KMS-11 (cell line): ENCODE data around the gene GNS.

Source experiments
- H2AFZ ChIP-seq: fragments of 200-600 bp; sonication (generic); 2 replicates; pipeline ENCODE4 v1.6.1; 2016; ENCODE audit warnings: antibody characterized with exemption, mixed run types, low read depth
- H3K27ac ChIP-seq: fragments of 200-600 bp; sonication (generic); 2 replicates; pipeline ENCODE4 v1.6.1; 2016; ENCODE audit warnings: mild to moderate bottlenecking, mixed run types
- H3K27me3 ChIP-seq: fragments of 200-600 bp; sonication (generic); 2 replicates; pipeline ENCODE4 v1.6.1; 2017; ENCODE audit warnings: mild to moderate bottlenecking, low read depth, mixed run types, moderate library complexity; ENCODE audit not compliant: insufficient read depth
- H3K36me3 ChIP-seq: fragments of 200-600 bp; sonication (generic); 2 replicates; pipeline ENCODE4 v1.6.1; 2017; ENCODE audit warnings: mild to moderate bottlenecking, mixed run types; ENCODE audit not compliant: insufficient read depth
- H3K4me1 ChIP-seq: fragments of 200-600 bp; sonication (generic); 2 replicates; pipeline ENCODE4 v1.6.1; 2016; ENCODE audit warnings: mild to moderate bottlenecking, low read depth, mixed run types; ENCODE audit not compliant: poor library complexity, severe bottlenecking
- H3K4me2 ChIP-seq: fragments of 200-600 bp; sonication (generic); 2 replicates; pipeline ENCODE4 v1.7.0; 2016; ENCODE audit warnings: mild to moderate bottlenecking, mixed run types
- H3K4me3 ChIP-seq: fragments of 200-600 bp; sonication (generic); IDR thresholded peaks from 2 replicates; pipeline ENCODE4 v1.6.1; 2017; ENCODE audit warnings: low read depth, low read length, mixed read lengths; ENCODE audit not compliant: insufficient read depth
- H3K79me2 ChIP-seq: fragments of 200-600 bp; sonication (generic); 2 replicates; pipeline ENCODE4 v1.6.1; 2016; ENCODE audit warnings: low read depth, mixed run types; ENCODE audit not compliant: insufficient read depth
- H3K9ac ChIP-seq: fragments of 200-600 bp; sonication (generic); 2 replicates; pipeline ENCODE4 v1.6.1; 2016; ENCODE audit warnings: mild to moderate bottlenecking, mixed run types
- H4K20me1 ChIP-seq: fragments of 200-600 bp; sonication (generic); 2 replicates; pipeline ENCODE4 v1.6.1; 2016; ENCODE audit warnings: mild to moderate bottlenecking, mixed run types; ENCODE audit not compliant: insufficient read depth
- TF ChIP-seq, protein P1 (sequence below): fragments of 200-600 bp; sonication (generic); conservative IDR thresholded peaks from 2 replicates; pipeline ENCODE4 v1.6.1; 2017; ENCODE audit warnings: low read depth, mild to moderate bottlenecking, antibody characterized with exemption, low read length, moderate library complexity, mixed read lengths

GNS gene

GRCh38 chr12:64685050-64685449 is 74.2 kb downstream of the GNS start:
- Histone ChIP-seq H3K4me3 (no peak overlapping the region), H3K4me1 (no peaks in the 10 kb centered on the region), H2AFZ (no peak overlapping the region), H3K9ac (no peak overlapping the region), H3K4me2 (no peak overlapping the region), H3K79me2 (peaks cover 25% of the 10 kb centered on the region; the same call in 1 of the 2 replicates), H3K36me3 (no peaks in the 10 kb centered on the region), H3K27ac (no peak overlapping the region), H3K27me3 (no peaks in the 10 kb centered on the region), H4K20me1 (no peaks in the 10 kb centered on the region)
- TF ChIP-seq, protein P1, sequence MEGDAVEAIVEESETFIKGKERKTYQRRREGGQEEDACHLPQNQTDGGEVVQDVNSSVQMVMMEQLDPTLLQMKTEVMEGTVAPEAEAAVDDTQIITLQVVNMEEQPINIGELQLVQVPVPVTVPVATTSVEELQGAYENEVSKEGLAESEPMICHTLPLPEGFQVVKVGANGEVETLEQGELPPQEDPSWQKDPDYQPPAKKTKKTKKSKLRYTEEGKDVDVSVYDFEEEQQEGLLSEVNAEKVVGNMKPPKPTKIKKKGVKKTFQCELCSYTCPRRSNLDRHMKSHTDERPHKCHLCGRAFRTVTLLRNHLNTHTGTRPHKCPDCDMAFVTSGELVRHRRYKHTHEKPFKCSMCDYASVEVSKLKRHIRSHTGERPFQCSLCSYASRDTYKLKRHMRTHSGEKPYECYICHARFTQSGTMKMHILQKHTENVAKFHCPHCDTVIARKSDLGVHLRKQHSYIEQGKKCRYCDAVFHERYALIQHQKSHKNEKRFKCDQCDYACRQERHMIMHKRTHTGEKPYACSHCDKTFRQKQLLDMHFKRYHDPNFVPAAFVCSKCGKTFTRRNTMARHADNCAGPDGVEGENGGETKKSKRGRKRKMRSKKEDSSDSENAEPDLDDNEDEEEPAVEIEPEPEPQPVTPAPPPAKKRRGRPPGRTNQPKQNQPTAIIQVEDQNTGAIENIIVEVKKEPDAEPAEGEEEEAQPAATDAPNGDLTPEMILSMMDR: no peak

DNA sequence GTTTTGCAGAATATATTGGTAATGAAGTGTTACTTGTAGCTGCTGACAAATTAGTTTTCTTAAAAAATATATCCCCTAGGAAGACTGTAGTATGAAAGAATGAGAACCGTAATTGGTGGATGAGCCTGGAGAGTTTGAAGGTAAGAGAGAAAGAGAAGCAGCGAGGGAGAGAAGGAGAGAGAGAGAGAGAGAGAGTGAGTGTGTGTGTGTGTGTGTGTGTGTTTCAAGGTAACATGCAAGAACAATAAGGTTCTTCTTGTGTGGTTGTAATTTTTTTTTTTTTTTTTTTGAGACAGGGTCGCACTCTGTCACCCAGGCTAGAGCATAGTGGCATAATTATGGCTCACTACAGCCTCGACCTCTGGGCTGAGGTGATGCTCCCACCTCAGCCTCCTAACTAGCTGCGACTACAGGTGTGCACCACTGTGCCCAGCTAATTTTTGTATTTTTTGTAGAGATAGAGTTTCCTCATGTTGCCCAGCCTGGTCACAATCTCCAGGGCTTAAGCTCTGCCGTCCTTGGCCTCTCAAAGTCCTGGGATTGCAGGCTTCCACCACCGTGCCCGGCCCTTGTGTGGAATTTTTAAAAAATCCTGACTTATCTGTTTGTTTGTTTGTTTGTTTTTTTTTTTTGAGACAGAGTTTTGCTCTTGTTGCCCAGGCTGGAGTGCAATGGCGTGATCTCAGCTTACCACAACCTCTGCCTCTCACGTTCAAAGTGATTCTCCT is 75.2 kb downstream of the GNS start:
- H3K79me2 ChIP-seq: peaks cover 36% of the 10 kb centered on the region
- no peaks in the 10 kb centered on the region for H3K36me3 ChIP-seq
- no peaks in the 10 kb centered on the region for H3K27me3 ChIP-seq
- H3K27ac ChIP-seq: no peak overlapping the region
- H2AFZ ChIP-seq: no peak overlapping the region
- no peak overlapping the region for H3K9ac ChIP-seq
- H3K4me3 ChIP-seq: no peak overlapping the region
- H4K20me1 ChIP-seq: no peaks in the 10 kb centered on the region
- H3K4me1 ChIP-seq: peaks cover 7% of the 10 kb centered on the region
- no peak overlapping the region for H3K4me2 ChIP-seq
- TF ChIP-seq, protein P1: no peak

GRCh38 chr12:64682572-64683277 is 76.5 kb downstream of the GNS start:
- Histone ChIP-seq H3K4me3 (no peak overlapping the region), H3K79me2 (peaks cover 41% of the 10 kb centered on the region), H4K20me1 (no peaks in the 10 kb centered on the region), H2AFZ (no peak overlapping the region), H3K27me3 (no peaks in the 10 kb centered on the region), H3K9ac (no peak overlapping the region), H3K4me1 (peaks cover 12% of the 10 kb centered on the region), H3K4me2 (no peak overlapping the region), H3K36me3 (no peaks in the 10 kb centered on the region), H3K27ac (no peak overlapping the region)
- TF ChIP-seq, protein P1: no peak

DNA sequence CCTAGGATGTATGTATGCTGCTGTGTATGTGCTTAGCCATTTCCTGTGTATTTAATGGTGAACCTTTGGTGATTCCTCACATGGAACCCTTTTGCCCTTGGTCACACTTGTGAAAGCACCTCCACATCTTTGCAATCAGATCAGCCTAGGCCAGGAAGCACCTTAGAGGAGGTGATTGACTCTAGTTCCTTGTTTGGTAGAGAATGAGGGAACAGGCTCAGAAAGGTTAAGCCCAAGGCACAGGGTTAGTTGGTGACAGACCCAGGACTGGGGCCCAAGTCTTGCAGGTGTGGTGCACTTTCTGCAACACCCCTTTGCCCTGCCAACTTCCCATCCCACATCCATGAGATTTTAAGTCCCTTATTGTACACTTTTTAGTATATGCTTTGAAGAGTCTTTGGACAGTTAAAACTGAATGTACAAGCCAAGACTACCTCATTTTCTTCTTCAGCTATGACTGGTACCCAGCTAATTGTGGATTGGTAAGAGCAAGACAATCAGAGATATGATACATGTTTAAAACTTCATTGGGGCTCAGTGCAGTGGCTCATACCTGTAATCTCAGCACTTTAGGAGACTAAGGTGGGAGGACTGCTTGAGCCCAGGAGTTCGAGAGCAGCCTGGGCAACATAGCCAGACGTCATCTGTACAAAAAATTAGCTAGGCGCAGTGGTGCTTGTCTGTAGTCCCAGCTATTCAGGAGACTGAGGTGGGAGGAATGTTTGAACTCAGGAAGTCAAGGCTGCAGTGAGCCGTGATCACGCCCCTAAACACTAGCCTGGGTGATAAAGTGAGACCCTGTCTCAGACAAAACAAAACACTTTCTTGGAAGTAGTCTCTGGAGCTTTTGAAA is 77.8 kb downstream of the GNS start:
- no peak overlapping the region for H3K27ac ChIP-seq
- H3K9ac ChIP-seq: no peak overlapping the region
- no peak overlapping the region for H2AFZ ChIP-seq
- no peaks in the 10 kb centered on the region for H4K20me1 ChIP-seq
- H3K27me3 ChIP-seq: no peaks in the 10 kb centered on the region
- H3K36me3 ChIP-seq: no peaks in the 10 kb centered on the region
- H3K4me3 ChIP-seq: no peak overlapping the region
- H3K79me2 ChIP-seq: peaks cover 41% of the 10 kb centered on the region
- peaks cover 12% of the 10 kb centered on the region for H3K4me1 ChIP-seq
- TF ChIP-seq, protein P1: no peak
- H3K4me2 ChIP-seq: no peak overlapping the region
